ENCODE measurements around the gene TMEM63B. TPM values are rescaled to one million over a fixed set of nuclear protein-coding genes. Genes with fewer than 3 reads are reported as not detected.

TMEM63B gene
- total RNA-seq, 1 donor from 2014 or later: 10.4 TPM

DNA sequence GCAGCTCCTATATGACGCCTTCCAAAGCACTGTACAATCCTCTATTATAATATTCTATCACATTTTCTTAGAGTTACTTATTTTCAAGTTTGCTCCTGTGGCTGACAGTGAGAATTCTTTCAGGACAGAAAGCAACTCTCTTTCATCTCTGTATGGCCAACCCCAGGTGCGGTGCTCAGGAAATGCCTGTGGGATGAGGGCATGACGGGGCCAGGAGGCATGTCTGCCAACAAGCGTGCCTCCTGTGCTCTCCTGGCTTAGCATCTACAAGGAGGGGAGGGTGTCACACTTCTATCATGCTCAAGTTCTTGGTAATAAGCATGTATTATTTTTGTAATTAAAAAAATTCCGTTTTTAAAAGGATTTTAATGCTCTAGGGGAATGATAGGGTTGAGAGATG, 11.5 kb upstream of the TMEM63B start:
- intact Hi-C loops (cut with micrococcal nuclease): no loop called here

DNA sequence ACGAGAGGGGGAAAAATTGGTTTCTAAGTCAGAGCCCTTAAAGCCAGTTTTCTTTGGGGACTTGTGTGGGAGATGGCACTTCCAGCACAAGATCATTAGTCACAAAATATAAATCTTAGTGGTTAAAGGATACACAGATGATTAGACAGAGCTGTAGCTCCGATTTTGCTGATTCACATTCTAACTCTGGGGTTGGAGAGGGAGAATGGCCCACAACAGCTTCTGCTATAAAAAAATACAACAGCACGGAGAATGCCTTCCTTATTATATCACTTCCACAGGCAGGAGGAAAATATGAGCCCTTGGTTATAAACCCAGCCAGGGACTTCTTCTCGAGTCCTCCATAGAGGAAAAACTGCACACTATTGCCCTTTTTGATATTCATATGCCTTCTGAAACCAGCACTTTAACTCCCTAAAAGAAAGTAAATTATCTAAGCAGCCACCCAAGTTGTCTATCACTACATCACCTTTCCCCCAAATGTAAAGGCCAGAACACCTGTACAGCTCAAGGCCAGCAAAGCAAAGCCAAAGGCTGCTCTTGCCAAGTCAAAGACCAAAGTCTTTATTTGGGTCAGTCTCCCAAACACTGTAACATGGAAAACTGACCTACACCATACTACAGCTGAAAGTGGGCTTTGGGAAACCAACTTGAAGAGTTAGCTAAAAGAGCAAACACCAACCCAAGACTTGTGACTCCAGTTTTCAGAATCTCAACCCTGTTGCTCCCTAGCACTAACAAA, 10.5 kb upstream of the TMEM63B start:
- intact Hi-C loops (cut with micrococcal nuclease): no loop called here

DNA sequence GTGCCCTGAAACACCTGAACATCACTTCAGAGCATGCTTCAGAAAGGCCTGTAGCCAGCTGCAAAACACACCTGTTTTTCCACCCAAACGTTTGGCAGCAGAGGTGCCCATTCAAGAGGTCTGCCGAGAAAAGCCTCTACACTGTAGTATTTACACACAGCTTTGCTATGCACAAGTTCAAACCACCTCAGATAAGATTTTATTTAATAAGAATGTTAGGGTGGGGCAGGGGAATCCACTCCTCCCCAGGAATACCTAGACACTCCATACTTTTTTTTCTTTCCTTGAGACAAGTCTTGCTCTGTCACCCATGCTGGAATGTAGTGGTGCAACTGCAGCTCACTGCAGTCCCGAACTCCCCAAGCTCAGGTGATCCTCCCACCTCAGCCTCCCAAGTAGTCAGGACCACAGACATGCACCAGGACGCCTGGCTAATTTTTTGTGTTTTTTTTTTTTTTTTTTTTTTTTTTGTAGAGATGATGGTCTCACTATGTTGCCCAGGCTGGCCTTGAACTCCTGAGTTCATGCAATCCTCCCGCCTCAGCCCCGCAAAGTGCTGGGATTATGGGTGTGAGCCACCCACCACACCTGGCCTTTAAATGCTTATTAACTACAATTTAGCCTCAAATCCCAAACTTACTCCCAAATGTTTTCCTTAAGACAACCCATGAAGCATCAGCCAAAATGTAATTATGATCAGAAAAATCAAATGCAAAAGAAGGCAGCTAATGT, 9.8 kb upstream of the TMEM63B start:
- intact Hi-C loops (cut with micrococcal nuclease): no loop called here

DNA sequence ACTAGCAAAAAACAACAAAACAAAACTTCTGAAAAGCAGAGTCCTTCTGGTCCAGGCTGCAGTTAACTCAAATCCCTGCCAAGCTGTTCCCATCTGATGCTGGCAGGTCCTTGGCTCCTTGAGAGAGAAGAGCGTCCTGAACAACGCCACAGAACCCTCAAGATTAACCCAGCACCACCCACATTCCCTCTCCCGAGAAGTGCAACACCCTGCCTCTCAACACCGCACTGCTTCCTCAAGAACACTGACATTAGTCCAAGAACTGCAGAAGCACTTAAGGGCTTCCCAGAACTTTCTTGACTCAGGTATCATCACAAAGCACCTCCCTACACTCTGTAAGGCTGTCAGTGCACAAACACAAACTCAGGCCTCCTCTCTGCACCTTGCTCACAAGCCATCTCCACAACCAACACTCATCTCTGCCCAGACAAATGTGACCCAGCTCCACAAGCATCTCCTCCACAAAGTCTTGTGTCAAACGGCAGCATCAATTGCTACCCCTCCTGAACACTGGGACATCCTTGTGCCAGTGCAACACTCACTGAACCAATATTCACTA, 7.6 kb upstream of the TMEM63B start:
- intact Hi-C loops (cut with micrococcal nuclease): no loop called here

DNA sequence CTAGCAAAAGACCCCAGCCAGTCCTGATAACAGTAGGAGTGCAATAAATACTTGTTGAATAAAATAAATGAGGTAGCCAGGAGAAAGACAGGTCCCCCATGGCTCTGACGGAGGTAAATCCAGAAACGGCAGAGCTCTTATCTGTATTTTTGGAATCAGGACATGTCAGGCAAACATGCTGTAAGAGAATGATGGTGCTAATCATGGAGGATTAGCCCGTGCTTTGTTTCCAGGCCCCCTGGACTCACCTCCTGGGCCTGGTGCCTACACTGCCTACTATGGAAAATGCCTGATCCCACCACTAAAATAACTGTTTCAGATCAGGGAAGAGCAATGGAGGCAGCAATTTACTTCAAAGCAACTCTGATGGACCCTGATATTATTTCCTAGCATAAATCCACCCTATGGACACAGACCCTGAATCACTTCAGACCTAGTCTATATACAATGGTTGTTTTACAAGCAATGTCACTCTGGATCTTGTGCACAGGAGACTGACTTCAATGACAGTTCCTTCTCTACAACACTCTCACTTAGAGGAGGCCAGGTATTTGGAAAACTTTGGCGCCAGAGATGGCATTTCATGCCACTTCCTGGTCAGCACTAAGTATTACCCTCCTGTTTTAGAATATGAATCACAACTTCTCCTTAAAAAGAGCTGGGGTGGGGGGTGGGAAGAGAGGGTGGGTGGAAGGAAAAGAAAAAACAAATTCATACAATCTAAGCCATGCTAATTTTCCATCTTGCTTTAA, 6.5 kb upstream of the TMEM63B start:
- intact Hi-C loops (cut with micrococcal nuclease): no loop called here

DNA sequence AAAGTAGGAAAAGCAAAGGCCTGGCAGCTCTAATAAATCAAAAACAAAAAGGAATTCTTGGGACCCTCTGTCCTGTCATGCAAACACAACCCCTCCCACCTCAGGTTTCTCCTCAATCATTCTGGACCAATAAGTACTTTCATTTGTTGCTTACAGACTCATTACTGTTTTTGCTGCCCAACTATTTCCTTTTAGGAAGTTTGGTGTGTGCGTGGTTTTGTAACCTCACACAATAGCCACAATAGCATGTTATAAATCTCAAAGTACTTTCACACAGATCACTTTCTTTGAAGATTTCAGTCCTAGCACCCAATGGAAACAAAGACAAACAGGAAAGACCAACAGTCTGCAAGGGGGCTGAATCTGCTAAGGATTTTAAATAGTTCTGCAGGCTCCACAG, 4.6 kb upstream of the TMEM63B start:
- intact Hi-C loops (cut with micrococcal nuclease): no loop called here

DNA sequence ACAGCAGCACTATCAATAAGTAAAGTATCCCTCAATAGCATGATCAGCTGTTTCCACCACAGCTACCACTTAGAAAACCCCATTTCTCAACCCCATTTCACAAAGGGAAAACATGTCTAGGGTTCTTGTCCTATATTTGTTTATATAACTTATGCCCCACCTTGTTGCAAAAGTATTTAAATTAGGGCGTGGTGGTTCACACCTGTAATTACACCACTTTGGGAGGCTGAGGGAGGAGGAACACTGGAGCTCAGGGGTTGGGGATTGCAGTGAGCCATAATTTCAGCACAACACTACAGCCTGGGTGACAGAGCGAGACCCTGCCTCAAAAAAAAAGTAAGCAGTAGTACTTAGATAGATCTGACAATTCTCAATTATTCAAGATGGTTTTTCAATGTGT, 3.8 kb upstream of the TMEM63B start:
- intact Hi-C loops (cut with micrococcal nuclease): no loop called here

DNA sequence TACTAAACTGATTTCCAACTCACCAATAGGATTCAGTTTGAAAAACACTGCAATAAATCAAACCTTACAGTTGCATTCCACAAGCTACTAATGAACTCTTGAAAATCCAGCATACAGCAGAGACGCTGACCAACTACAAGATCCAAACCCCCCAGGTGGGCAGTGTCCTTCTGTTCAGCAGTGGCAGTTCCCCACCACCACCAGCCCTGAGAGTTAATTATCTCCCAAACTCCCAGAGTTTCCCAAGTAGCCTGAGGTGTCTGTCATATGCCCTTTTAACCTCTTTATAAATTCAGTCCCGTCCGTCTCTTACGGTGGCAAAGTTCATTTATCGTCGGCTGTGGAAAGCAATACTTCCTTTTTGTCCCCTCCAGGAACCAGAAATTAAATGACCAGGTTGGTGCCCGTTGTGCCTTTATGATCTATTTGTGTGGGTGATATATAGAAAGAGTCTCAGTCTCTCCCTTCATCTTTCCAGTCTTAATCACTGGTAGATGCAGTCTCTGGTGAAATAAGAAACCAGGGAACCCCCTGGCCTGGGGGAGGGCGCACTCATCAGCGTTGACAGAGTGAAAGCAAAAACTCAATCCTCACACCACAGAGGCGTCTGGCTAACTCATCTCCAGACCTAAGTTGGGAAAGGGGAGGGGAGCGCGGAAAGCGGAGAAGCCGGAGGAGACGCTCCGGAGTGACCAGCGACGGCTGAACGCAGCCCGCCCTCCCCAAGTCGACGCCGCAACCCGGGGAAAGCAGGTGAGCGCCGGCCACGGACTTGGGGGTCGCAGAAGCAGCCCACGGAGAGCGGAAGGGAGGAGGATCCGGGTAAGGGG, 819 bp upstream of the TMEM63B start:
- intact Hi-C loops (cut with micrococcal nuclease): loop anchor here (2.0 to 5.0 kb wide), 5 partner anchors 24 to 499 kb away; partner anchors contain the start of genes GTPBP2, HSP90AB1, SLC29A1 and VEGFA

DNA sequence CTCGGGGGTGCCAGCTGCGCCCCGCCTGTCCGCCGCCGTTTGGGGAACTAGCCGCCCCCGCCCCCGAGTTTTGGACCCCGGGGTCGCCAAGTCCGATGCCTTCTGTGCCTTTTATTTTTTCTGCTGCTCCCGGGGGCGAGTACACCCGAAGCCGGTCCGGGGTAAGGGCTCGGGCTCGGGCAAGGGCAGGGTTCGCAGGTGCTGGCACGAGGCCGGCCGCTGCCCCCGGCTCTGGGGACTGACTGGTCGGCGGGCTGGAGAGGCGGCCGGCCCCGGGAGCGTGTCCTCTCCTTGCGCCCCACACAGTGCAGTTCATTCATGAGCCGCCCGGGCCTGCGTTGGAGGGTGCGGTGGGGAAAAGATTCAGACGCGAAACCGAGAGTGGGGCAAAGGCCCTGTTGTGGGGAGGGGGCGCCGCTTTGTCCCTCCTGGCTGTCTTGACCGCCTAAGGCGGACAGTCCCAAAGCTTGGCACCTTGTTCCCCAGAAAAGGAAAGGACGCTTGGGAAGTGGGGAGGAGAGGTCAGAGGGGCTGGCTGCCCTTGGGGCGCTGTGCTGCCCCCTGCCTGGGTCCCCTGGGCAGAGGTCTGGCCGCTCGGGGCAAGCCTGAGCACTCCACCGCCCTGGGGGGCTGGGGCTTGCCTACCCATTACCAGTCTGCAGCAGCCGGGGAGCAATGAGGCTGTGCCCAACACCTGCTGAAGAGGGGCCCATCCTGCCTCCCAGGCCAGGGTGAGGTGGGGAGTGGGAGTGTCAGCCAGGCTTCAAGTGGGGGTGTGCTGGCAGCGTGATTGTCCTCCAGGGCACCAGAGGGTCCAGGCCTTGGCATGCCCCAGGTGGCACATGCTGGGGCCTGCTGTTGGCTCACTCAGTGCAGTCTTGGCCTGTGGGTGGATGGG, 915 bp downstream of the TMEM63B start:
- intact Hi-C loops (cut with micrococcal nuclease): loop anchor here (5.0 kb wide), 3 partner anchors 94 to 501 kb away; partner anchors contain the start of genes GTPBP2, HSP90AB1 and SLC29A1

DNA sequence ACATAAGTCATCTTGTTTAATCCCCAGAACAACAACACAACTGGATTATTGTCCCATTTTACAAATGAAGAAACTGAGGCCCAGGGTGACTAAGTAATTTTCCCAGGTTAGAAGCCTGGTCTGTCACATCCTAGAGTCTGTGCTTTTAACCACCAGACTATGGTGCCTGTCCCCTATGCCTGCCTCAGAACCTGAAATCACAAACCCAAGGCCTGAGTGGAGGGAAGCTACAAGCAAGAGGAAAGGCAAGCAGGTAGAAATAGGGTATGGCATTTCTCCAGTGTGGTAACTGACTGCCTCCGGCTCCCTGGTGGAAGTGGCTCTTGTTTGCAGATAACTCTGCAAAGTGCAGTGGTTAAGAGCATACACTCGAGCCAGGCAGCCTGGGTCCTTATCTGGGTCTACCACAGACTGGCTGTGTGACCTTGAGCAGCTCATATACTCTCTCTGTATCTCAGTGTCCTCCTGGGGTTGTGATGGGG, 2.5 kb downstream of the TMEM63B start:
- intact Hi-C loops (cut with micrococcal nuclease): loop anchor here (5.0 kb wide), 3 partner anchors 92 to 503 kb away; partner anchors contain the start of genes GTPBP2, HSP90AB1 and SLC29A1

DNA sequence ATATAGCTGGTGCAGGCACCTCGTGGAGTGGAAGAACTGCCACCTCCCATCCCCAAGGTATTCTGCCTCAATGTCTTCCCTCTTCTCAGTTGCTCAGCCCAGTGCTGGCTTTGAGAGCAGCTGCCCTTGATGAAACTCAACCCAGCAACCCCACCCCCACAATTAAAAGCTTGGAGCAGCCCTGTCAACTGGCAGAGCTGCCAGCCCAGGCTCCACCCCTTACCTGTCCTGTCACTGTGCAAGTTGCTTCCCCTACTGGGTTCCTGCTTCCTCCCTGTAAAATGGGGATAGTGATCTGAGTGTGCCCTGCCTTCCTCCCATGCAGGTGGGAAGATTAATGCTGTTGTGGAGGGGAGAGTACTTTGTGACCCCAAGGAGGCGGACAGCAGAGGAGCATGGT, 4.5 kb downstream of the TMEM63B start:
- intact Hi-C loops (cut with micrococcal nuclease): no loop called here

DNA sequence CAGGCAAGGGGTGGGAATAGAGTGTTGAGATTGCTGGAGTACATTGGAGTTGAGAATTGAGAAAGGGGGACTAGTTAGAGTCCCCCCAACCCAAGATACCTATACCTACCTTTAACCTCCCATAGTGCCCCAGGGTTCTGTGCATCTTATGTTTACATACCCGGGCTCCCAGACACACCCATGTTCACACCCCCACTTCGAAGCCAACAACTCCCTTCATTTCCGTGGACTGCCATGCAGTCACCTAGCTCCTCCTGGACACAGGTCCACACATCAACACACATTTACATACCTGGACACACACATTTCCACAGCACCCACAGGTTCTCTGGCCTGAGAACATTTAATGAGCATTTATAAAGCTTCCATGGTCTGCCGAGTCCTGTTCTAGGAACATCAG, 5.1 kb downstream of the TMEM63B start:
- intact Hi-C loops (cut with micrococcal nuclease): no loop called here

DNA sequence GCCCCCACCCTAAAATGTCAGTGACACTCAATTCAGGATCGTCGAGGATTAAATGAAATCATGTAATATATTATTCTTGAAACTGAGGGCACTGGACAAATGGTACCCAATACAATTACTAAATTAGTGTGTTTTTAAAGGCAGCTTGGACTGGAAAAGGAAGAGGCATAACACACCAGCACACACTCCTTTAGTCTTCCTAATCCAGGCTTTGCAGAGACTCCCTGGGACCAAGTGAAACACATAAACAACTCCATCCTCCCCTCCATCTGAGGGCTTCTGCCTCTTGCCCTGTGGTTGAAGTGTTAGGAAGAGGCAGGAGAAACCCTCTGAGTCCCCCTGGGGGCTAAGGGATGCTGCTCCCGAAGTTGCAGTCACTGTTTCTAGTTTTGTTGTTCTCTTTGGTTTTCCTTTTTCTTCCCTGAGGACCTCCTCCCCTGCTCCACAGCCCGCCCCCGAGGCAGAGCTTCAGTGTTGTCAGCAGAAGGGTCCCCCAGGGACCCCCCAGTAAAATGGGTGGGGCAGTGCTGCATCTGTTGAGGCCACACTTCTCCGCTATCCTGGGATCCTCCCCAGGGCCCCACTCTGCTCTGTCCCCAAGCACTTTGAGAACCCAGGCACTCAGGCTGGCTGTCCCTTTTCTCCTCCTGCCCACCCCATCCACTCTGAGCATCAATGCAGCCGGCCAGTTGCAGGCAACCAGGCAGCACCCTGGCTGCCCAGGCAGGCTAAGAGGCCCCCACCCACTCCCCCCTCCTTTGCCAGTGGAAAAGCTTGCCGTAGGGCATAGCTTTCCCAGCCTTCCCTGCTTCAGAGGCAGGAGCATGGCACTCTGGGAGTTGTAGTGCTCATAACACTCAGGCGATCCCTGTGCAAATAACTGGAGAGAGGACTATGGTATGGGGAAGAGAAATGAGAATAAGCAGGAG, 5.9 kb downstream of the TMEM63B start:
- intact Hi-C loops (cut with micrococcal nuclease): no loop called here

DNA sequence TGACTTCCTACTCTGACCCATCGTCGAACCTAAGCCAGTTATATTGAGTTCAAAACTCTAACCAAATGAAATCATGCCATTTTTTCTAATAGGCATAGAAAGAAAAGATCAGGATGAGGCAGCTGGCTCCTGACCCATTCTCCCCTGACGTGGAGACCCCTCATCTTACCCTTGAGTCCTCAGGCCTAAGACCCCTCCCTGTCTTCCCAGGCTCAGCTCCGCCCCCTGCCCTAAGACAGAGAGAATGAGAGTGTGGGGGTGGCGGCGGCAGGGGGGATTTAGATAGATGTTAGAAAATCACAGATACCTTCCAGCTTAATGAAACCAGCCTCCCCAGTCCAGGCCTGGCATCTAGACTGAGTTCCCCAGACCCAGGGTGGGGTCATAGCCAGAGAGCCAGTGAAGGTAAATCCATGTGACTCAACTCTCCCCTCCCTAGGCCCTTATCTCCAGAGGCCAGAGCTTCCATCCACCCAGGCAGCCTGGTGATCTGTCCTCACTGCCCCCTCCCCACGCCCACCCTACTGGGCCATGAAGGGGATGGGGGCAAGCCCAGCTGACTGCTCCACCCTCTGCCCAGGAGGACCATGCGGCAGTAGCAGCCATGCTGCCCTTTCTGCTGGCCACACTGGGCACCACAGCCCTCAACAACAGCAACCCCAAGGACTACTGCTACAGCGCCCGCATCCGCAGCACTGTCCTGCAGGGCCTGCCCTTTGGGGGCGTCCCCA, 6.8 kb downstream of the TMEM63B start:
- intact Hi-C loops (cut with micrococcal nuclease): no loop called here

DNA sequence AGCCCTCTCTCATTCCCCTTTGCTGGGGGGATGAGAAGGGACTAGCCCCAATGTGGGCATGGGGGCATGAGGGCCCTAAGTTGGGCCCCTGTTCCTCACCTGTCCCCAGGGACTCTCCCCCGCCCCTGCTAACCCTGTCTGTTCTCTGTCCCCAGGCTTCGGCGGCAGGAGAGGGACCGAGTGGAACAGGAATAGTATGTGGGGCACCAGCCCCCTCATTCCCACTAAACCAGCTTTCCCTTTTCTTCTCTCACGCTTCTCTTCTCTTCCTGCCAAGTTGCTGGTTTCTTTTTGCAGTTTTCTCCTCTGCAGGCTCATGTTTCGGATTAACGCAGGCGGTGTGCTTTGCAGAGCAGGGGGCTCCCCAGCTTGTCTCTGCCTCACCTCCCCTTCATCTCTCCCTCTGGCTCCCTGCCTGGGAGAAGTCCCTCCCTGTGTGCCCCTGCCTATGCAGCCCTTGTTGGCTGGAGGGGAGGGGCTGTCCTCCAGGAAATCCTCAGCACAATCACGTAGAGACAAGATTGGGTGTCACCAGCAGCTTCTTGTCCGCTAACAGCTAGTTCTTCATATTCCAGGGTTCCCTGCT, 7.9 kb downstream of the TMEM63B start:
- intact Hi-C loops (cut with micrococcal nuclease): no loop called here

DNA sequence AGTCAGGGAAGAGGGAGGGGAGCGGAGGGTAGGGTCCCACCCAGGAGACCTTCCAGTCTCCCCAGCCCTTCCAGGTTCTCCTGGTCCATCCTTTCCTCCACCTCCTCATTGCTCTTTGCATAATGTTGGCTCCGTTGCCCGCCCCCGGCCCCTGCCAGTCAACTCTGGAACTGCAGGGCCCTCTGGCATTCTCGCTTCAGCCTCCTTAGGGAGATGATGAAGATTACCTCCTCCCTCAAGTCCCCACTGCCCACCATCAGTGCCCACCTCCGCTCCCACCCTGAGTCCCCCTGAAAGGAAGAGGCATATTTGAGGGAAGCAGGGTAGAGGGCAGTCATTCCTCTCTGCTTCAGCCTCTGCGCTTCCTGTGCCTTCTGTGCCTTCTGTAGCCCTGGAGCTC, 8.5 kb downstream of the TMEM63B start:
- intact Hi-C loops (cut with micrococcal nuclease): no loop called here

DNA sequence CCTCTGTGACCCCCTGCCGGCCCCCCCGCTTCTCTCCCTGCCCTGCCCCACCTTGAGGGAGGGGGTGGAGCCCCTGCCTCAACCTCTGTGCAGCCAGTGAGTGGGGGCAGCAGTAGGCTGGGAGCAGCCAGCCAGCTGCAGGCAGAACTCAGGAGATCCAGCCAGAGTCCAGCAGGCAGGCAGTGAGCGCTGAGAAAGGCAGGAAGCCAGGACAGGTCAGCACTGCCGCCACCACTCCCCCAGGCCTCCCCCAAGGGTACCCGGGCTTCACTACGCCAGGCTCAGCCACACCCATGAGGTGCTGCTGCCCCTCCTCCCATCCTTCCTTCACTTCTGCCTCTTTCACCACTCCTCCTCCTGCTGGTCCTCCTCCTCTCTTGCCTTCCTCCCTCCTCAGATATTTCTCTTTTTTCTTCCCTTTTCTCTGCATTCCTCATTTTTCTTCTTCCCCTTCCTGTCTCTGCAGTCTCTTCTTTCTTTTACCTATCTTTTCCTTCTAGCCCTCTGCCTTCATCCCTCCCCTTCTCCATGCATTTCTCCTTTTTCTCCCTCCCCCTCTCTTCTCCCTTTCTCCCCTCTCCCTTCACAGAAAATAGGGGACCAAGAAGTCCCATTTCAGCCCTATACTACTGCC, 11.5 kb downstream of the TMEM63B start:
- intact Hi-C loops (cut with micrococcal nuclease): no loop called here

Data from T-helper 2 cell treated with Interferon-gamma antibody and Interleukin-4, amounts not matched to agents 100 ng/mL and 5 ng/mL, for 36 hours (primary cell).